ENCODE measurements around the gene PTPRO.

- TF ChIP-seq, protein P1, sequence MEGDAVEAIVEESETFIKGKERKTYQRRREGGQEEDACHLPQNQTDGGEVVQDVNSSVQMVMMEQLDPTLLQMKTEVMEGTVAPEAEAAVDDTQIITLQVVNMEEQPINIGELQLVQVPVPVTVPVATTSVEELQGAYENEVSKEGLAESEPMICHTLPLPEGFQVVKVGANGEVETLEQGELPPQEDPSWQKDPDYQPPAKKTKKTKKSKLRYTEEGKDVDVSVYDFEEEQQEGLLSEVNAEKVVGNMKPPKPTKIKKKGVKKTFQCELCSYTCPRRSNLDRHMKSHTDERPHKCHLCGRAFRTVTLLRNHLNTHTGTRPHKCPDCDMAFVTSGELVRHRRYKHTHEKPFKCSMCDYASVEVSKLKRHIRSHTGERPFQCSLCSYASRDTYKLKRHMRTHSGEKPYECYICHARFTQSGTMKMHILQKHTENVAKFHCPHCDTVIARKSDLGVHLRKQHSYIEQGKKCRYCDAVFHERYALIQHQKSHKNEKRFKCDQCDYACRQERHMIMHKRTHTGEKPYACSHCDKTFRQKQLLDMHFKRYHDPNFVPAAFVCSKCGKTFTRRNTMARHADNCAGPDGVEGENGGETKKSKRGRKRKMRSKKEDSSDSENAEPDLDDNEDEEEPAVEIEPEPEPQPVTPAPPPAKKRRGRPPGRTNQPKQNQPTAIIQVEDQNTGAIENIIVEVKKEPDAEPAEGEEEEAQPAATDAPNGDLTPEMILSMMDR (IDR thresholded peaks at IDR 0.05) = no peak
- TF ChIP-seq POLR2A (IDR thresholded peaks at IDR 0.05) = no peak
Measured at GRCh38 chr12:15446807-15447206, 124.5 kb downstream of the PTPRO start.
